Nephron progenitor cell (in vitro differentiated cells): ENCODE data around the gene RAB25.
"Not testable (repeated sequence)": the region's sequence is repeated elsewhere in the genome, so short reads cannot be mapped to it uniquely, and the experiment has no call there.

Experiments used
- DNase-seq: peaks from one replicate; pipeline ENCODE4 v3.0.0; 2021
- H3K27ac Mint-ChIP-seq: 2 replicates; pipeline ENCODE4 v1.8.0; 2021; ENCODE audit warnings: mild to moderate bottlenecking, moderate library complexity, mixed read lengths
- H3K27me3 Mint-ChIP-seq: 2 replicates; pipeline ENCODE4 v1.8.0; 2021; ENCODE audit warnings: mild to moderate bottlenecking, low read depth, mixed read lengths; ENCODE audit not compliant: poor library complexity
- H3K36me3 Mint-ChIP-seq: 2 replicates; pipeline ENCODE4 v1.8.0; 2021; ENCODE audit warnings: low read depth, mixed read lengths
- H3K4me1 Mint-ChIP-seq: 2 replicates; pipeline ENCODE4 v1.8.0; 2021; ENCODE audit warnings: mixed read lengths
- H3K4me3 Mint-ChIP-seq: 2 replicates; pipeline ENCODE4 v1.8.0; 2021; ENCODE audit warnings: mild to moderate bottlenecking, moderate library complexity, mixed read lengths
- H3K9me3 Mint-ChIP-seq: 2 replicates; pipeline ENCODE4 v1.8.0; 2021; ENCODE audit warnings: mild to moderate bottlenecking, moderate library complexity, mixed read lengths
- TF ChIP-seq, protein P1 (sequence below): fragments of 200-600 bp; sonication (generic); IDR thresholded peaks from 2 replicates; pipeline ENCODE4 v1.5.0; 2021; ENCODE audit warnings: antibody characterized with exemption

Gene RAB25

DNA sequence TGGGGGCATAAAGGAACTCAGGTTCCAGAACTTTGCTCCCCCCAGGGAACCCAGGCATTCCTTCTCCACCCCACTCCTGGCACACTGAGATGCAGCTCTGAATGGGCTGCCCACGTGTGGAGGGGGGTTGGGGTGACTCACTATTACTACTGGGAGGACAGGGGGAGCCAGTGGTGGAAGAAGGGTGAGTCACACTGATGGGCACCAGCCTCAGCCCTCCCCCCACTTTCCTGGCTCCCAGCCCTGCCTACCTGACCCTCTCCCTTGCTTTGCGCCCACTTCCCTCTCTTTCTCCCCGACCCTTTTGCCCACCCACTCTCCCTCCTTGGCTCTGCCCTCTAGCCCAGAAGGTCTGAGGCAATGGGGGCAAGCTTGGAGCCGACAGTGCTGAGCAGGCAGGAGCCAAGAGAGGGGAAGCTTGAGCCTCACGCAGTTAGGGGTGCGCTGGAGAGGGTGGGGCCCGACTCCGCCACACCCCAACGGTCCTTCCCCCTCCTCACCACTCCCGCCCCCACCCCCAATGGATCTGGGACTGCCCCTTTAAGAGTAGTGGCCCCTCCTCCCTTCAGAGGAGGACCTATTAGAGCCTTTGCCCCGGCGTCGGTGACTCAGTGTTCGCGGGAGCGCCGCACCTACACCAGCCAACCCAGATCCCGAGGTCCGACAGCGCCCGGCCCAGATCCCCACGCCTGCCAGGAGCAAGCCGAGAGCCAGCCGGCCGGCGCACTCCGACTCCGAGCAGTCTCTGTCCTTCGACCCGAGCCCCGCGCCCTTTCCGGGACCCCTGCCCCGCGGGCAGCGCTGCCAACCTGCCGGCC is 53.4 kb downstream of the RAB25 start, which contains the start of gene LMNA:
LMNA (plus strand) TSS at position 611 of the 818 bp plus-strand sequence. CDS start 208 bp downstream, outside the sequence.
- Mint-ChIP-seq H3K27me3 (peaks cover 32% of the 10 kb centered on the region), H3K4me3 (peak within 1 kb of the TSS; percentile 85), H3K27ac (no peak within 1 kb of the TSS), H3K4me1 (peaks cover 45% of the 10 kb centered on the region), H3K9me3 (no peaks in the 10 kb centered on the region), H3K36me3 (peaks cover 22% of the 10 kb centered on the region)
- DNase-seq: peak; percentile 55
- TF ChIP-seq, protein P1, sequence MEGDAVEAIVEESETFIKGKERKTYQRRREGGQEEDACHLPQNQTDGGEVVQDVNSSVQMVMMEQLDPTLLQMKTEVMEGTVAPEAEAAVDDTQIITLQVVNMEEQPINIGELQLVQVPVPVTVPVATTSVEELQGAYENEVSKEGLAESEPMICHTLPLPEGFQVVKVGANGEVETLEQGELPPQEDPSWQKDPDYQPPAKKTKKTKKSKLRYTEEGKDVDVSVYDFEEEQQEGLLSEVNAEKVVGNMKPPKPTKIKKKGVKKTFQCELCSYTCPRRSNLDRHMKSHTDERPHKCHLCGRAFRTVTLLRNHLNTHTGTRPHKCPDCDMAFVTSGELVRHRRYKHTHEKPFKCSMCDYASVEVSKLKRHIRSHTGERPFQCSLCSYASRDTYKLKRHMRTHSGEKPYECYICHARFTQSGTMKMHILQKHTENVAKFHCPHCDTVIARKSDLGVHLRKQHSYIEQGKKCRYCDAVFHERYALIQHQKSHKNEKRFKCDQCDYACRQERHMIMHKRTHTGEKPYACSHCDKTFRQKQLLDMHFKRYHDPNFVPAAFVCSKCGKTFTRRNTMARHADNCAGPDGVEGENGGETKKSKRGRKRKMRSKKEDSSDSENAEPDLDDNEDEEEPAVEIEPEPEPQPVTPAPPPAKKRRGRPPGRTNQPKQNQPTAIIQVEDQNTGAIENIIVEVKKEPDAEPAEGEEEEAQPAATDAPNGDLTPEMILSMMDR: no peak

DNA sequence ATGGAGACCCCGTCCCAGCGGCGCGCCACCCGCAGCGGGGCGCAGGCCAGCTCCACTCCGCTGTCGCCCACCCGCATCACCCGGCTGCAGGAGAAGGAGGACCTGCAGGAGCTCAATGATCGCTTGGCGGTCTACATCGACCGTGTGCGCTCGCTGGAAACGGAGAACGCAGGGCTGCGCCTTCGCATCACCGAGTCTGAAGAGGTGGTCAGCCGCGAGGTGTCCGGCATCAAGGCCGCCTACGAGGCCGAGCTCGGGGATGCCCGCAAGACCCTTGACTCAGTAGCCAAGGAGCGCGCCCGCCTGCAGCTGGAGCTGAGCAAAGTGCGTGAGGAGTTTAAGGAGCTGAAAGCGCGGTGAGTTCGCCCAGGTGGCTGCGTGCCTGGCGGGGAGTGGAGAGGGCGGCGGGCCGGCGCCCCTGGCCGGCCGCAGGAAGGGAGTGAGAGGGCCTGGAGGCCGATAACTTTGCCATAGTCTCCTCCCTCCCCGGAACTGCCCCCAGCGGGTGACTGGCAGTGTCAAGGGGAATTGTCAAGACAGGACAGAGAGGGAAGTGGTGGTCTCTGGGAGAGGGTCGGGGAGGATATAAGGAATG is 54.1 kb downstream of the RAB25 start:
- Mint-ChIP-seq H3K27me3 (peaks cover 32% of the 10 kb centered on the region), H3K4me3 (peak overlapping the region; percentile 85), H3K4me1 (peaks cover 45% of the 10 kb centered on the region), H3K27ac (no peak overlapping the region), H3K9me3 (no peaks in the 10 kb centered on the region), H3K36me3 (peaks cover 23% of the 10 kb centered on the region)
- TF ChIP-seq, protein P1: no peak
- no peak for DNase-seq

DNA sequence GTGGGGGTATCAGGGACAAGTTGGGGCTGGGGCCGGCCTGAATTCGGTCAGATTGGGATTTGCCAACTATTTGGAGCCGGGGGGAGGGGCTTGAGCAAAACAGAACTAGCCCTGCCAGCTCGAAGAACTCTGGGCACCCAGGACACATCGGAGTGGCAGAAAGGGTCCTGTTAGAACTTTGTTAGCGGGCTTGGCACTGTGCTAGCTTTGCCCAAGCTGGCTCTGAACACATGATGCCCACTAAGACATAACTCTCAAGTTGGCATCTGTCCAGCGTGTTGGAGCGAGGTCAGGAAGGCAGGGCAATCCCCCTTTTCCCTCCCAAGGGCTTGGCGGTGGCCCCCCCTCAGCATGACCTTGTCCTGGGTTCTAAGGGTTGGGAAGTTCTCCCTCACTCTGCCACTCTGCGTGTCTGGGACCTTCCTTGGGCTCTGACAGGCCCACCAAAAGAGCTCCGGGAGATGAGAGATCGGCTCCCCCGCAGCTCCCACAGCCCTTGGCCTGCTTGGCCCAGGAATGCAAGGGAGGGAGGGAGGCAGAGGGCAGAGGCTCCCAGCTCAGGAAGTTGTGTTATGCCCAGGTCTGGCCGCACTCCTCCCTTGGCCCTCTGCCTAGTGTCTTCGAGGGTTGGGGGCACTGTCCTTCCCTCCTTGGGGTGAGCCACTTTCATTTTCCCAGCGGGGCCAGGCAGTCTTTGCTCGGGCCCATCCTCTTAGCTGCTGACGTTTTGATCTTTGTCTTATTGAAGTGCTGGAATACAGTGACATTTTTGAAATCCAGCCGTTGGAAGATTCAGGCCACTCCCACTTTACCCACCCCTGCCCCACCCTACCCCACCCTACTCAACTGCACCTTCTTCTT is 54.8 kb downstream of the RAB25 start:
- no peaks in the 10 kb centered on the region for H3K9me3 Mint-ChIP-seq
- no peak overlapping the region for H3K27ac Mint-ChIP-seq
- peaks cover 50% of the 10 kb centered on the region for H3K4me1 Mint-ChIP-seq
- H3K27me3 Mint-ChIP-seq: peaks cover 32% of the 10 kb centered on the region
- H3K4me3 Mint-ChIP-seq: peak overlapping the region; percentile 85
- TF ChIP-seq, protein P1: no peak
- H3K36me3 Mint-ChIP-seq: peaks cover 22% of the 10 kb centered on the region
- peak; percentile 58 for DNase-seq

DNA sequence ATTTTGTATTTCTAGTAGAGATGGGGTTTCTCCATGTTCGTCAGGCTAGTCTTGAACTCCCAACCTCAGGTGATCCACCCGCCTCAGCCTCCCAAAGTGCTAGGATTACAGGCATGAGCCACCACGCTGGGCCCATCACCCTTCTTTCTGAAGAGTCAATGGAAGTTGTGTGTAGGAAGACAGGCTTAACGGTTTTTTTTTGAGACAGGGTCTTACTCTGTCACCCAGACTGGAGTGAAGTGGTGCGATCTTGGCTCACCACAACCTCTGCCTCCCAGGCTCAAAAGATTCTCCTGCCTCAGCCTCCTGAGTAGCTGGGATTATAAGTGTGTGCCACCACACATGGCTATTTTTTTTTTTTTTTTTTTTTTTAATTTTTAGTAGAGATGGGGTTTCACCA is 55.8 kb downstream of the RAB25 start:
- peaks cover 32% of the 10 kb centered on the region for H3K27me3 Mint-ChIP-seq
- H3K4me3 Mint-ChIP-seq, H3K27ac Mint-ChIP-seq: not testable (repeated sequence)

DNA sequence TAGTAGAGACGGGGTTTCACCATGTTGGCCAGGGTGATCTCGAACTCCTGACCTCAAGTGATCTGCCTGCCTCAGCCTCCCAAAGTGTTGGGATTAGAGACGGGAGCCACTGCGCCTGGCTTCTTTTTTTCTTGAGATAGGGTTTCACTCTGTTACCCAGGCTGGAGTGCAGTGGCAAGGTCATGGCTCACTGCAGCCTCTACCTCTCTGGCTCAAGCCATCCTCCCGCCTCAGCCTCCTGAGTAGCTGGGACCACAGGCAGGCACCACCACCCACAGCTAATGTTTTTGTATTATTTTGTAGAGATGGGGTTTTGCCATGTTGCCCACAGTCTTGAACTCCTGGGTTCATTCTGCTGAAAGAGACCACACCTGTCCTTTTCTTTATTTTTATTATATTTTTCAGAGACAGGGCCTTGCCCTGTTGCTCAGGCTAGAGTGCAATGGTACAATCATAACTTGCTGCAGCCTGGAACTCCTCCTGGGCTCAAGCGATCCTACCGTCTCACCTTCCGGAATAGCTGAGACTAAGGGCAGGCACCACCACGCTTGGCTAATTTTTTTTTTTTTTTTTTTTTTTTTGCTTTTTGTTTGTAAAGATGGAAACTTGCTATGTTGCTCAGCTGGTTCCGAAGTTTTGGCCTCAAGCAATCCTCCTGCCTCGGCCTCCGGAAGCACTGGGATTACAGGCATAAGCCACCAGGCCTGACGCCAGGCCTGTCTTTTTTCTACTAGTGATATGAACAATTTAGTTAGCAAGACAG is 56.6 kb downstream of the RAB25 start:
- Mint-ChIP-seq H3K36me3 (peaks cover 17% of the 10 kb centered on the region), H3K4me1 (peaks cover 65% of the 10 kb centered on the region)

More for the DNA sequence above, 55.8 kb downstream of the RAB25 start:
- DNase-seq, H3K9me3 Mint-ChIP-seq: not testable (repeated sequence)
- H3K4me1 Mint-ChIP-seq: peaks cover 58% of the 10 kb centered on the region
- peaks cover 17% of the 10 kb centered on the region for H3K36me3 Mint-ChIP-seq

More for the DNA sequence above, 56.6 kb downstream of the RAB25 start:
- H3K27me3 Mint-ChIP-seq: peaks cover 32% of the 10 kb centered on the region
- TF ChIP-seq, protein P1: no peak
- H3K4me3 Mint-ChIP-seq: no peak overlapping the region
- H3K9me3 Mint-ChIP-seq: no peaks in the 10 kb centered on the region
- DNase-seq: no peak
- H3K27ac Mint-ChIP-seq: no peak overlapping the region
